HG03135 (cell line): ENCODE results near the gene KLHDC3.
"Not testable (repeated sequence)": the region's sequence is repeated elsewhere in the genome, so short reads cannot be mapped to it uniquely, and the experiment has no call there.

Source experiments
- ATAC-seq: cut with Tn5 transposase; IDR thresholded peaks from one replicate; pipeline ENCODE4 v1.9.1; 2021; ENCODE audit warnings: mild to moderate bottlenecking, moderate library complexity; ENCODE audit not compliant: unreplicated experiment

The KLHDC3 gene

GRCh38 chr6:43026365-43026764, 12.3 kb downstream of the KLHDC3 start:
- ATAC-seq: no peak

- no peak for ATAC-seq
Observed at GRCh38 chr6:43029120-43029519, 15.1 kb downstream of the KLHDC3 start.

DNA sequence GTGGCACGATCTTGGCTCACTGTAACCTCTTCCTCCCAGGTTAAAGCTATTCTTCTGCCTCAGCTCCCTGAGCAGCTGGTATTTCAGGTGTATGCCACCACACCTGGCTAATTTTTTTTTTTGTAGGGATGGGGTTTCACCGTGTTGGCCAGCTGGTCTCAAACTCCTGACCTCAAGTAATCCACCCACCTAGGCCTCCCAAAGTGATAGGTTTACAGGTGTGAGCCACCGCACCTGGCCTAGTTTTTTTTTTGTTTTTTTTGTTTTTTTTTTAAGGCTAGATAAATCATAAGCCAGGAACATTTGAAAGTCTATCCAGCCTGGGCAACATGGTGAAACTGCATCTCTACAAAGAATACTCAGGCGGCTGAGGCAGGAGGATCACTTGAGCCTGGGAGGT, 18.3 kb downstream of the KLHDC3 start:
- ATAC-seq: no peak

DNA sequence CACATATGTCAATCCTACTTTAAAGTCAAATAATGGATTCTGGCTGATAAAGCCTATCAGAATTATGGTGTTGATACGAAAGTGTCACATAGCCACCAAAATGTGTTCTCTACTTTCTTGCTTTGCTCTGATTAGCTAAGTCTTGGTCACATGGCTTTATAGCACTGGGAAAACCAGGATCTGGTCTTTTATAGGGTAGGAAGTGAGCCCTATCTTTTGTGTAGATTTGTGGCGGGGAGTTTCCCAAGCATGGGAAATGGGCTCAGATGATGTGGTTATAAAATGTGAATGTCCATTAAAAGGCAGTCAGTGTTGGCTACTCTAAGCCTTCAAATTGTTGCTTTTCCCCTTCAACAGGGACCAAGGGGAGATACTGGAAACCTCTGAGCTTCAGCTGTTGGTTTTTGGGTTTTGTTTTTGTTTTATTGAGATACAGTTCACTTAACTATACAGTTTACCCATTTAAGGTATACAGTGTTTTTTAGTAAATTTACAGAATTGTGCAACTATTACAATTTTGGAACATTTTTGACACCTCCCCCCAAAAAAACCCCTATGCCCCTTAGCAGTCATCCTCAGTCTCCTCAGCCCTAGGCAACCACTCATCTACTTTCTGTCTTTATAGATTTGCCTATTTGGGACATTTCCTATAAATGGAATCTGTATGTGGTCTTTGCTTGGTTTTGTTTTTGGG, 19.6 kb downstream of the KLHDC3 start:
- ATAC-seq: no peak

DNA sequence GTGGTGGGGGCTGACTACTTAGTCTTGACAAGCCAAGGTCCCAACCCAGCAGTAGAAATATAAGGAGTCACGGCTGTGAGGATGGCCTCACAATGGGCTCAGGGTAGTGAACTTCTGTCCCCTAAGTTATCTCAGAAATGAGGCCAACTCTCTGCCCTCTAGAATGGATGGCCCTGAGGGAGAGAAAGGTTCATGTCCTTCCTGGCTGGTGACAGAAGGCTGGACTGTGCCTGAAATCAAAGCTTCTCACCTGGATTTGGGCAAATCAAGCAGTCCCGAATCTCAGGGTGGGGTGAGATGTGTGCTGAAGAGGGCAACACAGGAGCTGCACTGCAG, 20.1 kb downstream of the KLHDC3 start:
- ATAC-seq: no peak

DNA sequence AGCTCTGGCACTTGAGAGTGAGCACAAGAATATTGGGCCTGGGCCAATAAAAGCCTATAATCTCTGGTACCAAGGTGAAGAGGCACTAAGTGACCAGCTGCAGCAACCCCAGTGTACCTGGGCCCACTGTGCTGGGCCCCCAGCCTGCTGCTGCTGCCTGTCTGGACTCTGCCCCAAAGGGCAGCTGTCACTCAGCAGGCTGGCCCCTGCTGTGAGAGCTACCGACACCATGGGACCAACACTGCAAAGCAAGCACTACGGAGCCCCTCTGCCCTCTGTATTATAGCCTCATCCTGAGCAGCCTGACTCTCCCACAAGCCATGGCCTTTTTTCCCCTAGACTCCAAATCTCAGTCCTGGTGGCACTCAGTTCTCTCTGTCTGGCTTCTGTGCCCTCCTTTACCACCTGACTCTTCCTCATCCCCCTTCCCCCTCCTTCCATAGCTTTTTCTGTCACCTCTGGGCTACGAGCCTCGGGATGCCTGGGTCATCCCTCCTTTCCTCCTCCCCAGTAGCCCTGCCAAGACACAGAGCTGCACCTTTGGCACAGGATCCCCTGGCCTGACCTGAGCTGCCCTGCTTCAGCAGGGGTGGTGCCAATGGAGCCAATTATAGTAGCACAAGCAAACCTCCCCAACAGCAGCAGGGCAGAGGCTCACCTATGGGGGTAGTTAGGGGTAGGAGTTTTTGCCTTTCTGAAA, 21.6 kb downstream of the KLHDC3 start:
- no peak for ATAC-seq

GRCh38 chr6:43036712-43037111, 22.7 kb downstream of the KLHDC3 start:
- no peak for ATAC-seq

GRCh38 chr6:43037197-43037596, 23.1 kb downstream of the KLHDC3 start:
- ATAC-seq: no peak

DNA sequence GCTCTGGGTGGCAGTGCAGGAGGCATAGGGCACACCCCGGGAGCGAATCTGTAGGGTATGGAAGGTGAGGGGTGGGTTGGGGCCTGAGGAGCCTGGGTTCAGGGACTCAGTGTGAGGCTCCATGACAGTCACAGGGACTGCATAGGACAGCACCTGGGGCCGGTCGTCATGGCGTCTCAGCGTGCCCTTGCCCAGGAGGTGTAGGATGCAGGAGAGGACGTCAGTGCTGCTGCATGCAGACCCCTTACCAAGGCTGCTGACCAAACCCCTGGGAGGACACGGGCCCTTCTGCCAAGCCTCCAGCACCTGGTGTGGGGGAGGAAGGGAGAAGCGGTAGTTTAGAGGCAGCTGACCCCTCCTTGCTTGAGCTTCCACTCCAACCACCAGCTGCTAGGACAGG, 23.7 kb downstream of the KLHDC3 start:
- ATAC-seq: no peak

GRCh38 chr6:43038727-43039126, 24.7 kb downstream of the KLHDC3 start:
- no peak for ATAC-seq

DNA sequence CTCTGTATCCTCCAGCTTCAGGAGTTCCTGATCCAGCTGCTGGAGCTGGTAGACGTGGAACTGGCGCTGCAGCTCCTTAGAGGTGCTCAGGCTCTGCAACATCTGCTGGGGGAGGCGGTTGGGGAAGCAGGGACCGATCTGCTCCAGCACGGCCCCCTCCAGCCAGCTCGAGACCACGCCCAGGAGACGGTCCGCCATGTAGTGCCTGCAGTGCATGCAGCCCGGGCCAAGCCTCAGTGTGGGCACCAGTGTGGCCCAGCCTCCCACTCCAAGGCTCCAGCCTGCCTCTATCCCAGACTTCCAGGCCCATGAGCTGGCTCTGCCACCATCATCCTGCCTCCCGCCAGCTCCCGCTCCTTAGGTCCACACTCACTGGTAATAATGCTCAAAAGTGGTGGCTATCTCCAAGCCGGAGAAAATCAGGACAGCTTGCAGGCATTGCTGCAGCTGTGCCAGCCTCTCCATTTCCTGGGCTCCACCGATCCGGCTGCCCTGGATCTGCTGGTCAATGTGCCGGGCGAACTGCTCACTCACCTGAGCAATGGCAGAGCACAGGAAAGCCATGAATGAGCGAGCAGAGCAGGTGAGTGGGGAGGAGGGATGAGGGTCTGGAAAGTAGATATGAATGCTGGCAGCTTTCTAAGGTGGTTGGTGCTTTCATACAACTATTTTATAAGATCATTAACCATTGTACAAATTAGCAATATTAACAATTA, 26.7 kb downstream of the KLHDC3 start:
- no peak for ATAC-seq

- not testable (repeated sequence) for ATAC-seq
Observed at GRCh38 chr6:43041475-43041874, 27.4 kb downstream of the KLHDC3 start.

DNA sequence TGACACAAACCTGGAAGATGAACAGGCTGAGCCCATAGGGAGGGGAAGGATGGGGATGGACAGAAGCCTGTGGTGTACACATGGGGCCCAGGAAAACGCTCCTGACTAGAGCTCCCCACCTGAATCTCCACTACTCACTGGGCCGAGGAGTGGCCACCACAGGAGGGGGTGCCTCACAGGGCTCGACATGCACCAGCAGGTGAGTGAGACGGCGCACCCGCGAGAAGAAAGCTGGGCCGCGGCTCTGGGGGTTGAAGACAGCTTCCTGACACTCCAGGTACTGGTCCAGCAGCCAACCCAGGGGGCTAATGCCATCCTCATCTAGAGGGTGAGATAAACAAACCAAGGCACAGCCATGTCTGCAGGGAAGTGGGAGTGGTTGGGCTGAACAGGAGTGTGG, 29.3 kb downstream of the KLHDC3 start:
- no peak for ATAC-seq

DNA sequence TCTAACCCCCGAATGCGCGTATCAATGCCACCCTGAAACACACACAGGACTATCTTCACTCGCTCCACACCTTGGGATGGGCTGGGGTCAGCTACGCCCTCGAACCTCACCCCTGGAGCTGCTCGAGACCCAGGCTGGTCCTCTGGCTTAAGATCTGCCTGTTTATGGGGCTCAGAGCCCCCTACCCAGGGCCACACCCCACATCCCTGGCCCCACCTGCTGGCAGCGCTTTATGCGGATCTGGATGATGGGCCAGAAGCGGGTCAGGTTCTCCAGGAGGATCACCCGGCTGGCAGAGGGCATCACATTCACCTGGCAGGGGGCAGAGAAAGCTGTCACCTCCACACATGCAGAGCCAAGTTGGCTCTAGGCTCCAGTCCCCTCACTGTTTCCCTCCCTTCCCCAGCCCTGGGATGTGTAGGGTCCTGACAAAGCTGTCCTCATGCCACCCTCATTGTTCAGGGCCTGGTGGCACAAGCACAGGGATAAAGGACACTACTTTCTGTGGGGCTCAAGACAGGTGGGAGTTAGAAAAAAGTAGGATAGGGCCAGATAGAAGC, 31.4 kb downstream of the KLHDC3 start:
- no peak for ATAC-seq

GRCh38 chr6:43047998-43048397, 33.9 kb downstream of the KLHDC3 start:
- ATAC-seq: no peak

- no peak for ATAC-seq
Observed at GRCh38 chr6:43050981-43051380, 36.9 kb downstream of the KLHDC3 start.

DNA sequence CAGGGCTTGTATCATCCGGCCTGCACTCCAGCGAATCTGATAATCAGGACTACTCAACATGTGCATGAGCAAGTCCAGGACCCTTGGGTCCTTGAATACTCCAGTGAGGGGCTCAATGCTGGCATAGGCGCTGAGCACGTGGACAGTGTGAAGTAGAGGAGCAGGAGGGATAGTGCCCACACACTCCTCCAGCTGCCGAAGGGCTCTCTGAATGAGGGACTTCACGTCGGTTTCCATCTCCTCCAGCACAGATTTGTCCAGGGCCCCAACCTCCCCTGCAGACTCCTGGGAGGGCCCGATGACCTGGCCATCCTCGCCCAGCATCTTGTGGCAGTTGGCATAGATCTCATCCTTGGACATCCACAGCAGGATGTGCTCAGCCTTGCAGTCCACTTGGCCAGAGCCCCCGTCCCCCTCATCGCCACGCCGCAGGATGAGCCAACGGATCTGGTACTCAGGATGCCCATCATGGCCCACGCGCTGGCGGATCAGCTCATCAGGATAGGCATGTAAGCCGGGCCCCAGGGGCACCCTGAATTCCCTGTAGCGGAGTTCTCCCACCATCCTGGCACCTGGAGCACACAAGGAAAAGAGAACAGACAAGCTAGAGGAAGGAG, 38.3 kb downstream of the KLHDC3 start:
- no peak for ATAC-seq

DNA sequence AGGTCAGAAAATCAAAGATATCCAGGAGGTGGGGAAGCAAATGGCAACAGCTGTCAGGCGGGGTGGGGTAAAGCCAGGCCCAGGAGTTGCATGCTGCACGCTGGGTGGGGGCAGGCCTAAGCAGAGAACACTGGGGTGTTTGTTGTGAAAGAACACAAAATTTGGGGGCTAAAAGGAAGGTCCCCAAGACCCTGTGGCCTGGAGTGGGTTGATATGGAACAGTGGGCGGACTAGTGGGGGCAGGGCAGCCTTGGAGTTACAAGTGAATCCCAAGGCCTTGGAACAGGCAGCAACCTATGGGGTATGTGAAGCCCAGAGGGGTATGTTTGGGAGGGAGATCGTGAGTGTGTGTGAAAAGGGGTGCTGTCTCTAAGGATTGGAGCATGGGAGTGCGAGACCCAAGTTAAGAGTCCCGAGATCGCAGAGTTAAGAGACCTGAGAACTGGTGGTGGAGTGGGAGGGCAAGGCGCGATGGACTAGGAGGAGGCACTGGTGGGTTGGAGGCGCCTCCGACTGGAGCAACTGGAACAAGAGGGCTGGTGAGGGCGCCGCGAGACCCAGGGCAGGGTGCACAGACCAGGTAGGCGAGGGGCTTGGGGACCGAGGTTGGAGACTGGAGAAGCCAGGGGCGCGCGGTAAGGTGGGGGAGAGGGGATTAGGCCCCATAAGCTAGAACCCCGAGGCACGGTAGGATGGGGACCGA, 38.9 kb downstream of the KLHDC3 start:
- ATAC-seq: peak; percentile 18

- peak; percentile 84 for ATAC-seq
Observed at GRCh38 chr6:43053545-43054205, 39.6 kb downstream of the KLHDC3 start, which contains the start of gene CUL7. Gene CUL7 (minus strand): TSS chr6:43053851. CDS start chr6:43052788, 1,063 bp downstream.
